ENCODE data around the gene YIPF5.

- TF ChIP-seq EP300 (IDR thresholded peaks at IDR 0.05): no peak
- TF ChIP-seq CTCF (IDR thresholded peaks at IDR 0.05): no peak
- TF ChIP-seq POLR2A (IDR thresholded peaks at IDR 0.05): no peak
- no peak for TF ChIP-seq POLR2AphosphoS5 (IDR thresholded peaks at IDR 0.05)
These were observed 7.1 kb upstream of the YIPF5 start for GRCh38 chr5:144177548-144177947.

All from suprapubic skin (tissue), 4 donors.